ENCODE data around the gene ACBD6.
"Not testable (repeated sequence)": the region's sequence is repeated elsewhere in the genome, so short reads cannot be mapped to it uniquely, and the experiment has no call there.

ACBD6 gene

GRCh38 chr1:180468311-180468710 lies 34.1 kb downstream of the ACBD6 start:
- H3F3A ChIP-seq (ENCODE audit: insufficient read depth, low read length): no peaks in the 10 kb centered on the region
- no peak overlapping the region for H3K9ac ChIP-seq (ENCODE audit: low read length)
- H3K4me1 ChIP-seq (ENCODE audit: insufficient read depth, low read length, severe bottlenecking): no peaks in the 10 kb centered on the region
- no peaks in the 10 kb centered on the region for H3K27me3 ChIP-seq (ENCODE audit: insufficient read depth, low read length)
- no peaks in the 10 kb centered on the region for H3K9me2 ChIP-seq (ENCODE audit: low read depth, low read length)
- H3K9me3 ChIP-seq (ENCODE audit: low read length): peaks cover 4% of the 10 kb centered on the region; the same call in 1 of the 2 replicates
- no peak overlapping the region for H3K27ac ChIP-seq (ENCODE audit: low read depth, low read length, poor library complexity, severe bottlenecking)
- no peak overlapping the region for H3K4me3 ChIP-seq (ENCODE audit: low read depth, low read length, poor library complexity, severe bottlenecking)
- H3K4me2 ChIP-seq (ENCODE audit: low read length): no peak overlapping the region
- H2AFZ ChIP-seq (ENCODE audit: low read length): no peak overlapping the region
- H4K20me1 ChIP-seq (ENCODE audit: insufficient read depth, low read length): no peaks in the 10 kb centered on the region
- H3K36me3 ChIP-seq (ENCODE audit: insufficient read depth, low read length): peaks cover 9% of the 10 kb centered on the region
- 0 out of 2 replicates have a peak, but pooled peaks cover 3% of the 10 kb centered on the region for H3K79me2 ChIP-seq (ENCODE audit: insufficient read depth, low read length)
- TF ChIP-seq CTCF (IDR thresholded peaks at IDR 0.05; ENCODE audit: low read length) (no peak), EZH2 (IDR thresholded peaks at IDR 0.05; ENCODE audit: borderline replicate concordance, low read length) (no peak)

GRCh38 chr1:180462102-180462501 lies 40.3 kb downstream of the ACBD6 start:
- H3K4me2 ChIP-seq (ENCODE audit: low read length): no peak overlapping the region
- H3K4me3 ChIP-seq (ENCODE audit: low read depth, low read length, poor library complexity, severe bottlenecking): no peak overlapping the region
- no peaks in the 10 kb centered on the region for H3K79me2 ChIP-seq (ENCODE audit: insufficient read depth, low read length)
- H2AFZ ChIP-seq (ENCODE audit: low read length): no peak overlapping the region
- TF ChIP-seq EZH2 (IDR thresholded peaks at IDR 0.05; ENCODE audit: borderline replicate concordance, low read length) (no peak), CTCF (IDR thresholded peaks at IDR 0.05; ENCODE audit: low read length) (no peak)
- no peaks in the 10 kb centered on the region for H3F3A ChIP-seq (ENCODE audit: insufficient read depth, low read length)
- no peaks in the 10 kb centered on the region for H3K27me3 ChIP-seq (ENCODE audit: insufficient read depth, low read length)
- H3K4me1 ChIP-seq (ENCODE audit: insufficient read depth, low read length, severe bottlenecking): no peaks in the 10 kb centered on the region
- no peaks in the 10 kb centered on the region for H3K9me2 ChIP-seq (ENCODE audit: low read depth, low read length)
- H4K20me1 ChIP-seq (ENCODE audit: insufficient read depth, low read length): no peaks in the 10 kb centered on the region
- H3K36me3 ChIP-seq (ENCODE audit: insufficient read depth, low read length): peaks cover 14% of the 10 kb centered on the region
- peaks cover 4% of the 10 kb centered on the region for H3K9me3 ChIP-seq (ENCODE audit: low read length)
- H3K27ac ChIP-seq (ENCODE audit: low read depth, low read length, poor library complexity, severe bottlenecking): no peak overlapping the region
- H3K9ac ChIP-seq (ENCODE audit: low read length): no peak overlapping the region

DNA sequence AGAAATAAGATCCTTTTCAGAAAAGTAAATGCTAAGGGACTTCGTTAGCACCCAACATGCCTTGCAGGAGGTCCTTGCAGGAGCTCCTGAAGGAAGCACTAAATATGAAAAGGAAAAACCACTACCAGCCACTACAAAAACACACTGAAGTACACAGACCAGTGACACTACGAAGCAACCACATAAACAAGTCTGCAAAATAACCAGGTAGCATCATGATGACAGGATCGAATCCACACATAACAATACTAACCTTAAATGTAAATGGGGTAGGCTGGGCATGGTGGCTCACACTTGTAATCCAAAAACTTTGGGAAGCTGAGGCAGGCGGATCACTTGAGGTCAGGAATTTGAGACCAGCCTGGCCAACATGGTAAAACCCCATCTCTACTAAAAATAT lies 40.7 kb downstream of the ACBD6 start:
- H3K9me2 ChIP-seq (ENCODE audit: low read depth, low read length); H3K27ac ChIP-seq (ENCODE audit: low read depth, low read length, poor library complexity, severe bottlenecking); H3K79me2 ChIP-seq (ENCODE audit: insufficient read depth, low read length); H3K4me3 ChIP-seq (ENCODE audit: low read depth, low read length, poor library complexity, severe bottlenecking); H3K27me3 ChIP-seq (ENCODE audit: insufficient read depth, low read length); H3K4me1 ChIP-seq (ENCODE audit: insufficient read depth, low read length, severe bottlenecking); H3K9me3 ChIP-seq (ENCODE audit: low read length); H4K20me1 ChIP-seq (ENCODE audit: insufficient read depth, low read length); H3K9ac ChIP-seq (ENCODE audit: low read length); H3F3A ChIP-seq (ENCODE audit: insufficient read depth, low read length); H3K4me2 ChIP-seq (ENCODE audit: low read length); H2AFZ ChIP-seq (ENCODE audit: low read length): not testable (repeated sequence)
- H3K36me3 ChIP-seq (ENCODE audit: insufficient read depth, low read length): peaks cover 16% of the 10 kb centered on the region

DNA sequence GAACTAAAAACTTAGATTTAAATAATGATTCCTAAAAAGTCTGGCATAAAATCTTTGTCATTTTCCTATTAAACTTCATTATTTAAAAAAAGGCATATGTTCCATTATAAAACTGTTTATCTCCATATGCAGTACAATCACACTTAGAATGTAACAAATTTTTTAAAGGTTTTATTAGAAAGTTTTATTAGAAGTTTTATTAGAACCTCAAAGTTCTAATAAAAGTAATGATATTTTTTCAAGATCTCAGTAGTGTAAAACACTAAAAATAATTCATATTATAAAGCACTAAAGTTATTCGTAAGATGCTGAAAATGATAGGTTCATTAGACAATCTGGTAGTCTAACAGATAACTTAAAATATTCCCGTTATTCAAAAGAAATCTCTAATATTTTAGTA lies 43.6 kb downstream of the ACBD6 start:
- Histone ChIP-seq H3K4me3 (ENCODE audit: low read depth, low read length, poor library complexity, severe bottlenecking) (no peak overlapping the region), H3K79me2 (ENCODE audit: insufficient read depth, low read length) (no peaks in the 10 kb centered on the region), H2AFZ (ENCODE audit: low read length) (no peak overlapping the region), H4K20me1 (ENCODE audit: insufficient read depth, low read length) (no peaks in the 10 kb centered on the region), H3K9ac (ENCODE audit: low read length) (no peak overlapping the region), H3K9me3 (ENCODE audit: low read length) (no peaks in the 10 kb centered on the region; the same call in 1 of the 2 replicates), H3K4me1 (ENCODE audit: insufficient read depth, low read length, severe bottlenecking) (no peaks in the 10 kb centered on the region), H3K27ac (ENCODE audit: low read depth, low read length, poor library complexity, severe bottlenecking) (no peak overlapping the region), H3K4me2 (ENCODE audit: low read length) (no peak overlapping the region), H3F3A (ENCODE audit: insufficient read depth, low read length) (no peaks in the 10 kb centered on the region), H3K36me3 (ENCODE audit: insufficient read depth, low read length) (peaks cover 16% of the 10 kb centered on the region), H3K27me3 (ENCODE audit: insufficient read depth, low read length) (no peaks in the 10 kb centered on the region), H3K9me2 (ENCODE audit: low read depth, low read length) (no peaks in the 10 kb centered on the region)
- TF ChIP-seq EZH2 (IDR thresholded peaks at IDR 0.05; ENCODE audit: borderline replicate concordance, low read length) (no peak), CTCF (IDR thresholded peaks at IDR 0.05; ENCODE audit: low read length) (no peak)
